Measurements from ENCODE around the gene PIAS4. TPM values are rescaled to one million over a fixed set of nuclear protein-coding genes. Genes with fewer than 3 reads are reported as not detected.

Gene PIAS4
- total and polyA plus RNA-seq, 9 of the 15 experiments (the other 6 are each of a cell fraction or from before 2014, with no cell fraction given) = 0.27 to 34.9 (median 14.4) TPM

DNA sequence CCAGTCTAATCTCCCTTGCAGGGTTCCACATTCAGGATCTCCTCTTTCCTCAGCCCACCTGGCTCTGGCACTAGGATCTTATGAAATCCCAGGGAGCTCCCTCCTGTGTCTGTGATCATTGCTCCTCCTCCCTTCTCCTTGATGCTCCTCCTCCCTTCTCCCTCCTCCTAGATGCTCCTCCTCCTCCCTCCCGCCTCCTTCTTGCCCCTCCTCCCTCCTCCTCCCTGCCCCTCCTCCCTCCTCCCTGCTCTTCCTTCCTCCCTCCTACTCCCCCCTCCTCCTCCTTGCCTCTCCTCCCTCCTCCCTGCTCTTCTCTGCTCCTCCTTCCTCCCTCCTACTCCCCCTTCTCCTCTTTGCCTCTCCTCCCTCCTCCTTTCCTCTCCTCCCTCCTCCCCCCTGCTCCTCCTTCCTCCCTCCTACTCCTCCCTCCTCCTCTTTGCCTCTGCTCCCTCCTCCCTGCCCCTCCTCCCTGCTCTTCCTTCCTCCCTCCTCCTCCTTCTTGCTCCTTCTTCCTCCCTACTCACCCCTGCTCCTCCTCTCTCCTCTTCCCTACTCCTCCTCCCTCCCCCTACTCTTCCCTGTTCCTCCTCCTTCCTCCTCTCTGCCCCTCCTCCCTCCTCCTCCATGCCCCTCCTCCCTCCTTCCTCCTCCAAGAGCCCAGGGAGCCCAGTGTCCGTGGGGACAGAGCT lies 74.0 kb downstream of the PIAS4 start (continued):
- TF ChIP-seq NCOA4 (IDR thresholded peaks at IDR 0.05; ENCODE audit: partially characterized antibody) (peak; percentile 88), FOXK2 (conservative IDR thresholded peaks at IDR 0.05 in 1 of 2, IDR thresholded peaks at IDR 0.05 in 1 of 2; ENCODE audit: low read depth in 2 of 2) (0 out of 4 replicates have a peak, but pooled peaks of 1 of the 2 experiments have one; percentile 25), SMARCA5 (IDR thresholded peaks at IDR 0.05) (peak; percentile 38; the same call in 1 of the 2 replicates), TRIM24 (IDR thresholded peaks at IDR 0.05) (peak; percentile 32 to 38; a peak in 2 of 4 replicates), CCNT2 (IDR thresholded peaks at IDR 0.05; ENCODE audit: borderline replicate concordance, extremely low read depth, insufficient read length, low read depth, low read length) (no peak), MIER1 (IDR thresholded peaks at IDR 0.05; ENCODE audit: low read depth) (0 out of 2 replicates have a peak, but pooled peaks have one; percentile 34), ARHGAP35 (IDR thresholded peaks at IDR 0.05; ENCODE audit: partially characterized antibody) (peak; percentile 41), HDGF (IDR thresholded peaks at IDR 0.05) (0 out of 2 replicates have a peak, but pooled peaks have one; percentile 66)
- TF ChIP-seq, protein P1, sequence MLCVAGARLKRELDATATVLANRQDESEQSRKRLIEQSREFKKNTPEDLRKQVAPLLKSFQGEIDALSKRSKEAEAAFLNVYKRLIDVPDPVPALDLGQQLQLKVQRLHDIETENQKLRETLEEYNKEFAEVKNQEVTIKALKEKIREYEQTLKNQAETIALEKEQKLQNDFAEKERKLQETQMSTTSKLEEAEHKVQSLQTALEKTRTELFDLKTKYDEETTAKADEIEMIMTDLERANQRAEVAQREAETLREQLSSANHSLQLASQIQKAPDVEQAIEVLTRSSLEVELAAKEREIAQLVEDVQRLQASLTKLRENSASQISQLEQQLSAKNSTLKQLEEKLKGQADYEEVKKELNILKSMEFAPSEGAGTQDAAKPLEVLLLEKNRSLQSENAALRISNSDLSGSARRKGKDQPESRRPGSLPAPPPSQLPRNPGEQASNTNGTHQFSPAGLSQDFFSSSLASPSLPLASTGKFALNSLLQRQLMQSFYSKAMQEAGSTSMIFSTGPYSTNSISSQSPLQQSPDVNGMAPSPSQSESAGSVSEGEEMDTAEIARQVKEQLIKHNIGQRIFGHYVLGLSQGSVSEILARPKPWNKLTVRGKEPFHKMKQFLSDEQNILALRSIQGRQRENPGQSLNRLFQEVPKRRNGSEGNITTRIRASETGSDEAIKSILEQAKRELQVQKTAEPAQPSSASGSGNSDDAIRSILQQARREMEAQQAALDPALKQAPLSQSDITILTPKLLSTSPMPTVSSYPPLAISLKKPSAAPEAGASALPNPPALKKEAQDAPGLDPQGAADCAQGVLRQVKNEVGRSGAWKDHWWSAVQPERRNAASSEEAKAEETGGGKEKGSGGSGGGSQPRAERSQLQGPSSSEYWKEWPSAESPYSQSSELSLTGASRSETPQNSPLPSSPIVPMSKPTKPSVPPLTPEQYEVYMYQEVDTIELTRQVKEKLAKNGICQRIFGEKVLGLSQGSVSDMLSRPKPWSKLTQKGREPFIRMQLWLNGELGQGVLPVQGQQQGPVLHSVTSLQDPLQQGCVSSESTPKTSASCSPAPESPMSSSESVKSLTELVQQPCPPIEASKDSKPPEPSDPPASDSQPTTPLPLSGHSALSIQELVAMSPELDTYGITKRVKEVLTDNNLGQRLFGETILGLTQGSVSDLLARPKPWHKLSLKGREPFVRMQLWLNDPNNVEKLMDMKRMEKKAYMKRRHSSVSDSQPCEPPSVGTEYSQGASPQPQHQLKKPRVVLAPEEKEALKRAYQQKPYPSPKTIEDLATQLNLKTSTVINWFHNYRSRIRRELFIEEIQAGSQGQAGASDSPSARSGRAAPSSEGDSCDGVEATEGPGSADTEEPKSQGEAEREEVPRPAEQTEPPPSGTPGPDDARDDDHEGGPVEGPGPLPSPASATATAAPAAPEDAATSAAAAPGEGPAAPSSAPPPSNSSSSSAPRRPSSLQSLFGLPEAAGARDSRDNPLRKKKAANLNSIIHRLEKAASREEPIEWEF (CRISPR knock-in tag; IDR thresholded peaks at IDR 0.05) = no peak
- TF ChIP-seq, protein P2, sequence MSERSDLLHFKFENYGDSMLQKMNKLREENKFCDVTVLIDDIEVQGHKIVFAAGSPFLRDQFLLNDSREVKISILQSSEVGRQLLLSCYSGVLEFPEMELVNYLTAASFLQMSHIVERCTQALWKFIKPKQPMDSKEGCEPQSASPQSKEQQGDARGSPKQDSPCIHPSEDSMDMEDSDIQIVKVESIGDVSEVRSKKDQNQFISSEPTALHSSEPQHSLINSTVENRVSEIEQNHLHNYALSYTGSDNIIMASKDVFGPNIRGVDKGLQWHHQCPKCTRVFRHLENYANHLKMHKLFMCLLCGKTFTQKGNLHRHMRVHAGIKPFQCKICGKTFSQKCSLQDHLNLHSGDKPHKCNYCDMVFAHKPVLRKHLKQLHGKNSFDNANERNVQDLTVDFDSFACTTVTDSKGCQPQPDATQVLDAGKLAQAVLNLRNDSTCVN (CRISPR knock-in tag; IDR thresholded peaks at IDR 0.05) = 0 out of 2 replicates have a peak, but pooled peaks have one; percentile 40
- TF ChIP-seq, protein P3, sequence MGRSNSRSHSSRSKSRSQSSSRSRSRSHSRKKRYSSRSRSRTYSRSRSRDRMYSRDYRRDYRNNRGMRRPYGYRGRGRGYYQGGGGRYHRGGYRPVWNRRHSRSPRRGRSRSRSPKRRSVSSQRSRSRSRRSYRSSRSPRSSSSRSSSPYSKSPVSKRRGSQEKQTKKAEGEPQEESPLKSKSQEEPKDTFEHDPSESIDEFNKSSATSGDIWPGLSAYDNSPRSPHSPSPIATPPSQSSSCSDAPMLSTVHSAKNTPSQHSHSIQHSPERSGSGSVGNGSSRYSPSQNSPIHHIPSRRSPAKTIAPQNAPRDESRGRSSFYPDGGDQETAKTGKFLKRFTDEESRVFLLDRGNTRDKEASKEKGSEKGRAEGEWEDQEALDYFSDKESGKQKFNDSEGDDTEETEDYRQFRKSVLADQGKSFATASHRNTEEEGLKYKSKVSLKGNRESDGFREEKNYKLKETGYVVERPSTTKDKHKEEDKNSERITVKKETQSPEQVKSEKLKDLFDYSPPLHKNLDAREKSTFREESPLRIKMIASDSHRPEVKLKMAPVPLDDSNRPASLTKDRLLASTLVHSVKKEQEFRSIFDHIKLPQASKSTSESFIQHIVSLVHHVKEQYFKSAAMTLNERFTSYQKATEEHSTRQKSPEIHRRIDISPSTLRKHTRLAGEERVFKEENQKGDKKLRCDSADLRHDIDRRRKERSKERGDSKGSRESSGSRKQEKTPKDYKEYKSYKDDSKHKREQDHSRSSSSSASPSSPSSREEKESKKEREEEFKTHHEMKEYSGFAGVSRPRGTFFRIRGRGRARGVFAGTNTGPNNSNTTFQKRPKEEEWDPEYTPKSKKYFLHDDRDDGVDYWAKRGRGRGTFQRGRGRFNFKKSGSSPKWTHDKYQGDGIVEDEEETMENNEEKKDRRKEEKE (IDR thresholded peaks at IDR 0.05; ENCODE audit: borderline replicate concordance in 1 of 2, control insufficient read depth in 1 of 2, low read depth in 2 of 2, low read length in 1 of 2) = 0 out of 4 replicates have a peak, but pooled peaks of 1 of the 2 experiments have one; percentile 41
